ENCODE results near the gene ACER1. TPM values are rescaled to one million over a fixed set of nuclear protein-coding genes. Genes with fewer than 3 reads are reported as not detected.
"Not testable (repeated sequence)": the region's sequence is repeated elsewhere in the genome, so short reads cannot be mapped to it uniquely, and the experiment has no call there.

ACER1 gene
- total RNA-seq, 1 donor from 2014 or later, result 0.18 TPM

- intact Hi-C loops (cut with micrococcal nuclease), result loop anchor here (10.0 kb wide), 1 partner anchor 134 kb away; no protein-coding TSS in a partner anchor
Observed at GRCh38 chr19:6298413-6298812, 35.0 kb downstream of the ACER1 start.

- intact Hi-C loops (cut with micrococcal nuclease), result loop anchor here (10.0 kb wide), 1 partner anchor 132 kb away; no protein-coding TSS in a partner anchor
Observed at GRCh38 chr19:6297202-6297601, 36.2 kb downstream of the ACER1 start.

GRCh38 chr19:6292006-6292405 is 41.4 kb downstream of the ACER1 start:
- intact Hi-C loops (cut with micrococcal nuclease), result loop anchor here (10.0 kb wide), 1 partner anchor 127 kb away; no protein-coding TSS in a partner anchor

- intact Hi-C loops (cut with micrococcal nuclease), result no loop called here
Observed at GRCh38 chr19:6288737-6289136, 44.7 kb downstream of the ACER1 start.

- intact Hi-C loops (cut with micrococcal nuclease), result no loop called here
Observed at GRCh38 chr19:6287269-6287885, 46.0 kb downstream of the ACER1 start.

- intact Hi-C loops (cut with micrococcal nuclease), result no loop called here
Observed at GRCh38 chr19:6286676-6287075, 46.7 kb downstream of the ACER1 start.

GRCh38 chr19:6282393-6282792 is 51.0 kb downstream of the ACER1 start:
- intact Hi-C loops (cut with micrococcal nuclease), result not testable (repeated sequence)

- intact Hi-C loops (cut with micrococcal nuclease), result loop anchor here (1.0 kb wide), 2 partner anchors 81 to 113 kb away; partner anchors contain the start of gene GTF2F1
Observed at GRCh38 chr19:6279931-6280591, 53.4 kb downstream of the ACER1 start, which contains the start of gene MLLT1. TSS of gene MLLT1 (minus strand) at chr19:6279975. CDS start at chr19:6279784, 191 bp downstream.

- intact Hi-C loops (cut with micrococcal nuclease), result no loop called here
Observed at GRCh38 chr19:6279620-6279930, 53.8 kb downstream of the ACER1 start.

- intact Hi-C loops (cut with micrococcal nuclease), result no loop called here
Observed at GRCh38 chr19:6278740-6279619, 54.4 kb downstream of the ACER1 start.

GRCh38 chr19:6278051-6278450 is 55.4 kb downstream of the ACER1 start:
- intact Hi-C loops (cut with micrococcal nuclease), result no loop called here

GRCh38 chr19:6276447-6276846 is 57.0 kb downstream of the ACER1 start:
- intact Hi-C loops (cut with micrococcal nuclease), result no loop called here

- intact Hi-C loops (cut with micrococcal nuclease), result no loop called here
Observed at GRCh38 chr19:6275170-6275744, 58.2 kb downstream of the ACER1 start.

GRCh38 chr19:6274756-6275155 is 58.7 kb downstream of the ACER1 start:
- intact Hi-C loops (cut with micrococcal nuclease), result no loop called here

GRCh38 chr19:6273701-6274601 is 59.5 kb downstream of the ACER1 start:
- intact Hi-C loops (cut with micrococcal nuclease), result no loop called here

GRCh38 chr19:6272913-6273600 is 60.4 kb downstream of the ACER1 start:
- intact Hi-C loops (cut with micrococcal nuclease), result no loop called here

- intact Hi-C loops (cut with micrococcal nuclease), result no loop called here
Observed at GRCh38 chr19:6272411-6272791, 61.0 kb downstream of the ACER1 start.

GRCh38 chr19:6271721-6272410 is 61.5 kb downstream of the ACER1 start:
- intact Hi-C loops (cut with micrococcal nuclease), result no loop called here

- intact Hi-C loops (cut with micrococcal nuclease), result no loop called here
Observed at GRCh38 chr19:6271251-6271650, 62.2 kb downstream of the ACER1 start.
